ENCODE results near the gene SFR1. TPM values are rescaled to one million over a fixed set of nuclear protein-coding genes. Genes with fewer than 3 reads are reported as not detected.

SFR1 gene
- total RNA-seq, 8 experiments from 2014 or later: 7.4 to 45.4 (median 9.5) TPM

GRCh38 chr10:104090611-104091010 is 31.4 kb upstream of the SFR1 start:
- in situ Hi-C loops (cut with MboI; ENCODE audit: low pct_unique_long_range_greater_than_20kb in 2 of 9, low sequenced_read_pairs in 9 of 9, unreplicated experiment in 9 of 9): no loop called here
- Histone ChIP-seq H3K4me1 (replicated peaks in 1 of 2) (peaks cover 0 to 7% of the 10 kb centered on the region in 2 donors), H3K4me3 (no peak overlapping the region), H3K27ac (no peak overlapping the region)
- WGBS, 10 experiments: 0 to 90% (median 62%) methylated on average over 1 to 2 of the region's 2 CpGs; no CpG with 5 or more reads in 2 of the 10 experiments
- ATAC-seq (replicated peaks in 6 of 8): no peak

DNA sequence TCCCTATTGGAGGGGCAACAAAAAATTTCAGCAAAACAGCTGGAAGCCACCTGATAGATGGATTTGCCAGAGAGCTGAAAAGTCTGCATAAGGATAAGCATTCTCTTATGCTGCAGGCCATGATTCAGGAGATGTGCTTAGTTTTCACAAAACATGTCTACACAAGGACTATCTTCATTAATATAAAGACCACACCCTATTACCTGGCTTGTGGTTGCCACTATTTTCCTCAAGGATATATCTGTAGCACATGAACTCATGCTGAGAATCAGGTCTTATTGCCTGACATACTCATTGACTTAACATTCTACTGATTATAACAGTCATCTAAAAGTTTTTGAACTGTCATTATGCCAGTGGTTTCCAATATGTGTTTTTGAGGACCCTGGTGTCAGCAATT is 29.2 kb upstream of the SFR1 start:
- Histone ChIP-seq H3K4me1 (replicated peaks in 1 of 2) (peaks cover 0 to 7% of the 10 kb centered on the region in 2 donors), H3K4me3 (no peak overlapping the region), H3K27ac (no peak overlapping the region)
- peak in 1 of 8 experiments; percentile 36 for ATAC-seq (replicated peaks in 6 of 8)
- in situ Hi-C loops (cut with MboI; ENCODE audit: low pct_unique_long_range_greater_than_20kb in 2 of 9, low sequenced_read_pairs in 9 of 9, unreplicated experiment in 9 of 9): no loop called here

DNA sequence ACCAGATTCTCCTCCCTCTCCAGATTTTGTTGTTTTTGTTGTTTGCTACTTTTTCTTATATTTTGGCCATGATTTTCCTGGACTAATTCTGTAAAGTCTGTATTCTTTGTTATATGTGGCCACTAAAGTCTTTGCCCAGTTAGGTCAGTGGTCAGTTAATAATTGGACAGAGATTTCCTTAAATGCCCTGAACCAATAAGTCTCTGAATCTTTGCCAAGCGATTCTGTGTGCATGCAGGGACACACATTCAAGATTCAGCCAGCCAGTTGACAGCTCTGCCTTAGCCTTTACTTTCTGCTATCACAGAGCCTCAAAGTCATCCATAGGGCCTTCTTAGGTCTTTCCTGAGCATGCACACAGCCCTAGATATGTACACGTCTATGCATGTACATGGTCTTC is 25.3 kb upstream of the SFR1 start:
- H3K27ac ChIP-seq: no peak overlapping the region
- no peak for ATAC-seq (replicated peaks in 6 of 8)
- WGBS, 10 experiments: 9 to 100% (median 86%) methylated on average over 1 to 2 of the region's 2 CpGs; no CpG with 5 or more reads in 1 of the 10 experiments
- H3K4me1 ChIP-seq (replicated peaks in 1 of 2): no peaks in the 10 kb centered on the region
- in situ Hi-C loops (cut with MboI; ENCODE audit: low pct_unique_long_range_greater_than_20kb in 2 of 9, low sequenced_read_pairs in 9 of 9, unreplicated experiment in 9 of 9): no loop called here
- H3K4me3 ChIP-seq: no peak overlapping the region

- Histone ChIP-seq H3K4me3 (no peak overlapping the region), H3K27ac (no peak overlapping the region), H3K4me1 (replicated peaks in 1 of 2) (no peaks in the 10 kb centered on the region)
- WGBS, 10 experiments: 72 to 96% (median 86%) methylated on average over 2 to 4 of the region's 4 CpGs; no CpG with 5 or more reads in 1 of the 10 experiments
- in situ Hi-C loops (cut with MboI; ENCODE audit: low pct_unique_long_range_greater_than_20kb in 2 of 9, low sequenced_read_pairs in 9 of 9, unreplicated experiment in 9 of 9): no loop called here
- ATAC-seq (replicated peaks in 6 of 8): no peak
Observed at GRCh38 chr10:104098358-104098925, 23.5 kb upstream of the SFR1 start.

- 14 to 100% (median 88%) methylated on average over 1 to 3 of the region's 3 CpGs; no CpG with 5 or more reads in 1 of the 10 experiments for WGBS, 10 experiments
- no peak overlapping the region for H3K27ac ChIP-seq
- in situ Hi-C loops (cut with MboI; ENCODE audit: low pct_unique_long_range_greater_than_20kb in 2 of 9, low sequenced_read_pairs in 9 of 9, unreplicated experiment in 9 of 9): no loop called here
- H3K4me3 ChIP-seq: no peak overlapping the region
- ATAC-seq (replicated peaks in 6 of 8): peak in 1 of 8 experiments; percentile 63
- no peaks in the 10 kb centered on the region for H3K4me1 ChIP-seq (replicated peaks in 1 of 2)
Observed at GRCh38 chr10:104099269-104099668, 22.7 kb upstream of the SFR1 start.

DNA sequence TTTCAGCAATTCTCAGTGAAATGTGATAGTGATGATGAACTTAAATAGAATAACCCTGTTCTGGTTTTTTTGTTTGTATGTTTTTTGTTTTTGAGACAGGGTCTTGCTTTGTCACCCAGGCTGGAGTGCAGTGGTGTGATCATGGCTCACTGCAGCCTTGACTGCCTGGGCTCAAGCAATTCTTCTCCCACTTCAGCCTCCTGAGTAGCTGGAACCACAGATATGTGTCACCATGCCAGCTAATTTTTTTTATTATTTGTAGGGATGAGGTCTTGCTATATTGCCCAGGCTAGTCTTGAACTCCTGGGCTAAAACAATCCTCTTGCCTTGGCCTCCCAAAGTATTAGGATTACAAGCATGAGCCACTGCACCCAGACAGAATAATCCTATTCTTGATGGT is 22.0 kb upstream of the SFR1 start:
- in situ Hi-C loops (cut with MboI; ENCODE audit: low pct_unique_long_range_greater_than_20kb in 2 of 9, low sequenced_read_pairs in 9 of 9, unreplicated experiment in 9 of 9): no loop called here
- H3K4me3 ChIP-seq: no peak overlapping the region
- no peak for ATAC-seq (replicated peaks in 6 of 8)
- H3K27ac ChIP-seq: no peak overlapping the region
- no peaks in the 10 kb centered on the region for H3K4me1 ChIP-seq (replicated peaks in 1 of 2)

GRCh38 chr10:104100795-104101194 is 21.2 kb upstream of the SFR1 start:
- ATAC-seq (replicated peaks in 6 of 8): no peak
- no peaks in the 10 kb centered on the region for H3K4me1 ChIP-seq (replicated peaks in 1 of 2)
- no peak overlapping the region for H3K27ac ChIP-seq
- in situ Hi-C loops (cut with MboI; ENCODE audit: low pct_unique_long_range_greater_than_20kb in 2 of 9, low sequenced_read_pairs in 9 of 9, unreplicated experiment in 9 of 9): no loop called here
- WGBS, 10 experiments: no CpG with 5 or more reads among the region's 1 CpG
- H3K4me3 ChIP-seq: no peak overlapping the region

DNA sequence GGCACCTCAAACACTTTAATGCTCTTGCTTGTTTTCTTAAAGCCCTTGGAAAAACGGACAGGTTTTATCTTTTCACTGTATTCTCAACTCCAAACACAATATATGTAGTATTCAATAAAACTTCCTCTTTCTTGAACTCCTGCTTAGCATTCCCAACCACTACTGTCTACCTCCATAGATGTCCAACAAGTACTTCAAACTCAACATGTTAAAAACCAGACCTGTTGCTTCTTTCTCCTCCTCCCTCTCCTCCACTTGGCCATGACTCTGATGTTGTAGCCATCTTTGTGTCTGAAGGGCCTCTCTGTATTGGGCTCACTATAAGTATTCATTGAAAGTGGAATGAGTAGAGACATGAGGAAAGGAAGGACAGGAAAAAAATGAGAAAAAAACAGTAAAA is 20.1 kb upstream of the SFR1 start:
- no peaks in the 10 kb centered on the region for H3K4me1 ChIP-seq (replicated peaks in 1 of 2)
- 13 to 83% (median 67%) methylated on average over 1 of the region's 1 CpG; no CpG with 5 or more reads in 3 of the 10 experiments for WGBS, 10 experiments
- ATAC-seq (replicated peaks in 6 of 8): no peak
- no peak overlapping the region for H3K4me3 ChIP-seq
- H3K27ac ChIP-seq: no peak overlapping the region
- in situ Hi-C loops (cut with MboI; ENCODE audit: low pct_unique_long_range_greater_than_20kb in 2 of 9, low sequenced_read_pairs in 9 of 9, unreplicated experiment in 9 of 9): no loop called here

DNA sequence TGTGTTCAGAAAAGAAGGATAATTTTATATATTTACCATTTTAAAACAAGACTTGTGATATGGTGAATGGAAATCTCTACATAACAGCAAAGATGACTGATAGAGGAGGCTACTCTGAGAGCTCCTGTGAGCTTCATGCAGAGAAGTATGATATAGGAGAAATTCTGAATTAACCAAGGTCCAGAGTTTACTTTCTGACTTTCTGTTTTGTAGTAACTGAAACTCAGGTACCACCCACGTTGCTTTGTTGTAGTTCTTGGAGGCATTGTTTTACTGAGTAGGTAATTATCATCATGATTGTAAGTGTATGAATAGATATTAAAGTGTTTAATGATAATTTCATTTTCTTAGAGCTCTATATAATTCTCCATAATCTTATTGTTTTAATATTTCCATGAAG is 18.0 kb upstream of the SFR1 start:
- Histone ChIP-seq H3K4me3 (no peak overlapping the region), H3K4me1 (replicated peaks in 1 of 2) (no peaks in the 10 kb centered on the region), H3K27ac (no peak overlapping the region)
- ATAC-seq (replicated peaks in 6 of 8): no peak
- 13 to 64% (median 30%) methylated on average over 1 of the region's 1 CpG; no CpG with 5 or more reads in 1 of the 10 experiments for WGBS, 10 experiments
- in situ Hi-C loops (cut with MboI; ENCODE audit: low pct_unique_long_range_greater_than_20kb in 2 of 9, low sequenced_read_pairs in 9 of 9, unreplicated experiment in 9 of 9): no loop called here

DNA sequence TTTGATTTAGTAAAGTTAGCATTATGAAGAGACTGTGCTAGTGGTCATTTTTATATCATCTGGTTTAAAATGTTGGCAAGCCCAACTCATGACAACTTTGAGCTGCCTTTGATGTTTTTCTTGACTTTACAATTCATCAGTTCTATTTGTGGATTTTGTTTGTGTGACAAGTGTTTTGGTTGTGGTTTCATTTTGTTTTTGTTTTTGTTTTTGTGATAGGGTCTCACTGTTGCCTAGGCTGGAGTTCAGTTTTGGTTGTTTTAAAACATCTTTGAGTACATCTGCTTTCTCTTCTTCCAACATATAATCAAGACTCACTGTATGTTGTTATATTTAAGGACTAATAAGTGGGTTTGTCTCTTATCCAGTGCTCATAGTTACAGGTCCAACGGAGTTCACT is 17.6 kb upstream of the SFR1 start:
- no peak for ATAC-seq (replicated peaks in 6 of 8)
- 0% methylated on average over 1 of the region's 1 CpG; no CpG with 5 or more reads in 1 of the 10 experiments for WGBS, 10 experiments
- in situ Hi-C loops (cut with MboI; ENCODE audit: low pct_unique_long_range_greater_than_20kb in 2 of 9, low sequenced_read_pairs in 9 of 9, unreplicated experiment in 9 of 9): no loop called here
- Histone ChIP-seq H3K4me3 (no peak overlapping the region), H3K27ac (no peak overlapping the region), H3K4me1 (replicated peaks in 1 of 2) (no peaks in the 10 kb centered on the region)

DNA sequence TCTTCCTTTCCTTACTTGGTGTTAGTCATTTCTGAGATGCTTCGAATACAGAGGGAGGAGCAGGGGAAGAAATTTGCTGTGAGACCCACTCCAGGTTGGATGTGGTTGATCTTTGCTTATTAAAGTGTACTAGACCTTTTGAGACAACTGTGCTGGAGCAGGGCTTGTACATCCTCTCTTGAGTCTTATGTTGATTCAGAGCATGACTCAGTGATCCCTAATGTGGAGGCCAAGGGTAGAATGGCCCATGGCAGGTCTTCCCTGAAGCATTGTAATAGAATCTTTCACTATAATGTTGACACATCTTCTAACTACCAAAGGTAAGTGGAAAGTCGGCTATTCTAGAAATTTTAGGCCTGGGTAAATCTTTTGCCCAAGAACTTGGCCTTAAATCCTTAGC is 17.0 kb upstream of the SFR1 start:
- Histone ChIP-seq H3K4me3 (no peak overlapping the region), H3K4me1 (replicated peaks in 1 of 2) (no peaks in the 10 kb centered on the region), H3K27ac (no peak overlapping the region)
- in situ Hi-C loops (cut with MboI; ENCODE audit: low pct_unique_long_range_greater_than_20kb in 2 of 9, low sequenced_read_pairs in 9 of 9, unreplicated experiment in 9 of 9): no loop called here
- peak in 1 of 8 experiments; percentile 50 for ATAC-seq (replicated peaks in 6 of 8)
- 50 to 94% (median 89%) methylated on average over 1 to 2 of the region's 2 CpGs for WGBS, 10 experiments

DNA sequence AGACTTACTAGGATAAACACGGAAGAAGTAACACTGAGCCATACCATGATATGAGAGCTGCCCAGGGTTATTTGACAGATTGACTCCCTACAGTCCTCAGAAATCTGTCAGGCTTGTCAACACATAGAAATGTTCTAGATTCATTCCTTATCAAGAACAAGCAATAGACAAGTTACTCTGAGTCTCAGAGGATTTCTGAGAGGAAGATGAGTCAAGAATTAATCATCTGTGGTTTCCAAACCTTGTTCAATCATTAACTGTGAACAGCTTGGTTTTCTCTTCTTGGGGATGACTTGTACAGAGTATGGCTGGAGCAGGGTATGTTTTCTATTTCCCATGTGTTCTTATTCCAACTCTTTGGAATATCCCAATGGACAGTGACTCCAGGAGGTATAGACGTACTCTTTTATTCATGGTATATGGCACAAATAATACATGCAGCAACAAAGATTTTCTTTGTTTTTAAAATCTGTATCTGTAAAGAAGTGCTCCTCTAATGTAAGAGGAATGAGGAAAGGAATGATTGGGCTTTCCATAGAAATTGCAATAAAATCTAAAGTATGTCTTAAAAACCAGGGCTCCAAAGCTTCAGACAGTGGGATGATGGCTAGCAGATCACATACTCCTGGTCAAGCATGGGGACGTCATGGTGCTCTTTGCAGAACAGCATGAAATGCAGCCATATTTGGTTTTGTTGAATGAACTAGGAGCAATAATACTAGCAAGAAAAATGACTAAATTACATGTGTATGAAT is 11.9 kb upstream of the SFR1 start:
- WGBS, 10 experiments: 0 to 100% (median 68%) methylated on average over 1 to 3 of the region's 3 CpGs
- Histone ChIP-seq H3K4me1 (replicated peaks in 1 of 2) (no peaks in the 10 kb centered on the region), H3K27ac (no peak overlapping the region), H3K4me3 (no peak overlapping the region)
- ATAC-seq (replicated peaks in 6 of 8): peak in 2 of 8 experiments; percentile 31 to 43
- in situ Hi-C loops (cut with MboI; ENCODE audit: low pct_unique_long_range_greater_than_20kb in 2 of 9, low sequenced_read_pairs in 9 of 9, unreplicated experiment in 9 of 9): no loop called here

- no peak for ATAC-seq (replicated peaks in 6 of 8)
- in situ Hi-C loops (cut with MboI; ENCODE audit: low pct_unique_long_range_greater_than_20kb in 2 of 9, low sequenced_read_pairs in 9 of 9, unreplicated experiment in 9 of 9): no loop called here
- 63 to 100% (median 82%) methylated on average over 1 of the region's 1 CpG; no CpG with 5 or more reads in 1 of the 10 experiments for WGBS, 10 experiments
- no peak overlapping the region for H3K4me3 ChIP-seq
- no peaks in the 10 kb centered on the region for H3K4me1 ChIP-seq (replicated peaks in 1 of 2)
- no peak overlapping the region for H3K27ac ChIP-seq
Observed at GRCh38 chr10:104113376-104113956, 8.5 kb upstream of the SFR1 start.
